A549 (cell line): ENCODE measurements around the gene PTGER1. TPM values are rescaled to one million over a fixed set of nuclear protein-coding genes. Genes with fewer than 3 reads are reported as not detected.

Experiments used
- ATAC-seq, 2 experiments: fragments of 200-7000 bp in 1 of 2; fragments of >200 bp in 1 of 2; cut with Nextera tagmentation in 1 of 2; cut with Tn5 transposase in 1 of 2; 3 replicates each; pipeline versions ENCODE4 v1.8.0 to v1.9.1; 2018 to 2020; ENCODE audit warnings: mild to moderate bottlenecking in 1 of 2, moderate library complexity in 1 of 2
- CTCF ChIA-PET: fragments of 300-600 bp; sonication (Branson Sonifier 250); formaldehyde crosslinking; extraction: SDS; loops from one replicate; lab custom pipeline; 2021; ENCODE audit warnings: antibody characterized with exemption, inconsistent platforms; lab: Yijun Ruan, JAX
- POLR2A ChIA-PET: fragments of 350-600 bp; formaldehyde crosslinking; extraction: SDS; loops from one replicate; lab custom pipeline; 2021; ENCODE audit warnings: antibody characterized with exemption, inconsistent platforms; lab: Yijun Ruan, JAX
- DNase-seq, 2 experiments: peaks; one replicate each; pipeline versions ENCODE4 v3.0.0 to v3.0.0-alpha.2; 2011 to 2016; ENCODE audit warnings: low read depth in 1 of 2, low spot score in 1 of 2
- FAIRE-seq: peaks from 2 replicates; lab custom pipeline; 2011; peaks lifted over from hg19 to GRCh38; lab: Jason Lieb, UNC
- H3K27ac ChIP-seq, 2 experiments: fragments of >200 bp; sonication (Bioruptor Twin); formaldehyde crosslinking; 3 replicates each; pipeline ENCODE4 v1.5.1; 2016 to 2017
- H3K4me1 ChIP-seq: fragments of >200 bp; sonication (Bioruptor Twin); formaldehyde crosslinking; 3 replicates; pipeline ENCODE4 v1.6.1; 2016
- H3K4me2 ChIP-seq: fragments of >200 bp; sonication (Bioruptor Twin); formaldehyde crosslinking; 3 replicates; pipeline ENCODE4 v1.6.1; 2016
- H3K4me3 ChIP-seq: fragments of >200 bp; sonication (Bioruptor Twin); formaldehyde crosslinking; 3 replicates; pipeline ENCODE4 v1.5.1; 2016
- H3K9me3 ChIP-seq: fragments of >200 bp; sonication (Bioruptor Twin); formaldehyde crosslinking; 3 replicates; pipeline ENCODE4 v1.6.1; 2016
- ATOH8 ChIP-seq: fragments of 250-450 bp; sonication (Bioruptor Pico); IDR thresholded peaks from 2 replicates; pipeline ENCODE4 v1.5.0; 2020; ENCODE audit warnings: low read depth, mild to moderate bottlenecking, moderate library complexity
- CEBPB ChIP-seq, 2 experiments: fragments of >200 bp in 1 of 2; sonication (Bioruptor Twin) in 1 of 2; formaldehyde crosslinking in 1 of 2; IDR thresholded peaks; 2 replicates each; pipeline ENCODE4 v1.6.1; 2012 to 2016
- CHD2 ChIP-seq: fragments of 150-350 bp; IDR thresholded peaks from 2 replicates; pipeline ENCODE4 v1.6.1; 2014; ENCODE audit warnings: low read length; ENCODE audit not compliant: partially characterized antibody
- CTCF ChIP-seq: fragments of >200 bp; sonication (Bioruptor Twin); formaldehyde crosslinking; IDR thresholded peaks from 3 replicates; pipeline ENCODE4 v1.5.1; 2016
- EHMT2 ChIP-seq: fragments of 200-600 bp; sonication (generic); IDR thresholded peaks from 2 replicates; pipeline ENCODE4 v1.6.1; 2016; ENCODE audit warnings: antibody characterized with exemption, low read depth, mild to moderate bottlenecking, moderate library complexity
- EP300 ChIP-seq, 2 experiments: fragments of >200 bp; sonication (Bioruptor Twin); formaldehyde crosslinking; IDR thresholded peaks; 2 replicates in 1 of 2; 3 replicates in 1 of 2; pipeline ENCODE4 v1.6.1; 2016 to 2017
- ESRRA ChIP-seq: fragments of 150-350 bp; IDR thresholded peaks from 2 replicates; pipeline ENCODE4 v1.6.1; 2014; ENCODE audit warnings: mild to moderate bottlenecking, low read length, borderline replicate concordance
- FOSB ChIP-seq: fragments of 250-450 bp; sonication (Bioruptor Pico); IDR thresholded peaks from 2 replicates; pipeline ENCODE4 v1.5.0; 2020; ENCODE audit warnings: mild to moderate bottlenecking, moderate library complexity
- FOXS1 ChIP-seq: fragments of 250-450 bp; sonication (Bioruptor Pico); IDR thresholded peaks from 2 replicates; pipeline ENCODE4 v1.5.0; 2020; ENCODE audit warnings: mild to moderate bottlenecking, moderate library complexity
- GATA3 ChIP-seq: IDR thresholded peaks from 2 replicates; pipeline ENCODE4 v1.6.1; 2012; ENCODE audit warnings: borderline replicate concordance
- HOXB13 ChIP-seq: fragments of 250-450 bp; sonication (Bioruptor Pico); IDR thresholded peaks from 2 replicates; pipeline ENCODE4 v1.5.0; 2020; ENCODE audit warnings: low read depth, mild to moderate bottlenecking, moderate library complexity
- JUN ChIP-seq, 2 experiments: fragments of >200 bp; sonication (Bioruptor Twin); formaldehyde crosslinking; IDR thresholded peaks; 2 replicates in 1 of 2; 3 replicates in 1 of 2; pipeline ENCODE4 v1.6.1; 2016 to 2017
- JUNB ChIP-seq: fragments of >200 bp; sonication (Bioruptor Twin); formaldehyde crosslinking; IDR thresholded peaks from 2 replicates; pipeline ENCODE4 v1.6.1; 2016
- MAFK ChIP-seq: fragments of 450-650 bp; IDR thresholded peaks from 2 replicates; pipeline ENCODE4 v1.6.1; 2014; ENCODE audit not compliant: partially characterized antibody
- MAZ ChIP-seq: fragments of 150-350 bp; IDR thresholded peaks from 2 replicates; pipeline ENCODE4 v1.6.1; 2014; ENCODE audit warnings: antibody characterized with exemption, low read depth, low read length, borderline replicate concordance
- MYC ChIP-seq: IDR thresholded peaks from 2 replicates; pipeline ENCODE4 v1.6.1; 2012; ENCODE audit warnings: mild to moderate bottlenecking, inconsistent platforms, low read length, improper control_type of control experiment, borderline replicate concordance
- NPAS2 ChIP-seq: fragments of 250-450 bp; sonication (Bioruptor Pico); IDR thresholded peaks from 2 replicates; pipeline ENCODE4 v1.8.0; 2022; ENCODE audit warnings: mild to moderate bottlenecking, moderate library complexity, borderline replicate concordance
- RAD21 ChIP-seq, 2 experiments: fragments of >200 bp in 1 of 2; sonication (Bioruptor Twin) in 1 of 2; formaldehyde crosslinking in 1 of 2; IDR thresholded peaks in 1 of 2; conservative IDR thresholded peaks in 1 of 2; 2 replicates in 1 of 2; 3 replicates in 1 of 2; pipeline ENCODE4 v1.6.1; 2012 to 2018; ENCODE audit warnings: inconsistent platforms in 1 of 2
- RARB ChIP-seq: fragments of 250-450 bp; sonication (Bioruptor Pico); IDR thresholded peaks from 2 replicates; pipeline ENCODE4 v1.8.0; 2021; ENCODE audit warnings: mild to moderate bottlenecking, moderate library complexity
- REST ChIP-seq: fragments of 200-600 bp; sonication (generic); IDR thresholded peaks from 2 replicates; pipeline ENCODE4 v1.6.1; 2016; ENCODE audit warnings: antibody characterized with exemption, mild to moderate bottlenecking, moderate library complexity
- SMC3 ChIP-seq: fragments of >200 bp; sonication (Bioruptor Twin); formaldehyde crosslinking; IDR thresholded peaks from 3 replicates; pipeline ENCODE4 v1.6.1; 2018; ENCODE audit warnings: inconsistent platforms
- SREBF2 ChIP-seq: fragments of 450-650 bp; IDR thresholded peaks from 2 replicates; pipeline ENCODE4 v1.6.1; 2014; ENCODE audit warnings: mild to moderate bottlenecking, moderate library complexity
- TP53 ChIP-seq: fragments of 250-450 bp; sonication (Bioruptor Pico); IDR thresholded peaks from 2 replicates; pipeline ENCODE4 v1.5.0; 2021; ENCODE audit warnings: mild to moderate bottlenecking, moderate library complexity
- ZFP36 ChIP-seq: fragments of 450-650 bp; IDR thresholded peaks from 2 replicates; pipeline ENCODE4 v1.6.1; 2014; ENCODE audit warnings: borderline replicate concordance; ENCODE audit not compliant: partially characterized antibody
- WGBS: methylation state at CpG from one replicate; pipeline ENCODE4 v1.1.6; 2017; ENCODE audit errors: missing lambda C conversion rate; 5-methylcytosine and 5-hydroxymethylcytosine counted together
- polyA plus RNA-seq, 4 experiments: library from polyadenylated mRNA; depleted of rRNA in 3 of 4; stranded (reverse); fragments of >200 nt; fragmentation: RNase III in 1 of 4; extraction: RNeasy Plus Mini Kit Qiagen cat#74134 plus additional on column Dnase treatment in 1 of 4; gene quantifications; 2 replicates in 3 of 4; 3 replicates in 1 of 4; pipeline ENCODE4 v1.2.3, GENCODE V29; 2011 to 2017
- TF ChIP-seq, protein P1 (sequence below): fragments of >200 bp; sonication (Bioruptor Twin); formaldehyde crosslinking; IDR thresholded peaks from 2 replicates; pipeline ENCODE4 v1.6.1; 2016
- TF ChIP-seq, protein P2 (sequence below): fragments of 150-350 bp; IDR thresholded peaks from 2 replicates; pipeline ENCODE4 v1.6.1; 2014; ENCODE audit warnings: low read depth, mild to moderate bottlenecking, low read length
- TF ChIP-seq, protein P3 (sequence below): fragments of 250-450 bp; sonication (Bioruptor Pico); IDR thresholded peaks from 2 replicates; pipeline ENCODE4 v1.5.0; 2021; ENCODE audit warnings: mild to moderate bottlenecking, moderate library complexity, borderline replicate concordance
- TF ChIP-seq, protein P4 (sequence below): IDR thresholded peaks from 2 replicates; pipeline ENCODE4 v1.6.1; 2012; ENCODE audit warnings: low read depth, borderline replicate concordance

PTGER1 gene
- polyA plus RNA-seq, 2 of the 4 experiments (the other 2 are of a cell fraction) = 0.06 to 0.17 TPM

- H3K27ac ChIP-seq = peak overlapping the region; percentile 94 to 100
- WGBS = 48% methylated on average over 11 of the region's 11 CpGs
- ATAC-seq (no peak), DNase-seq (peak in 1 of 2 experiments; percentile 55), FAIRE-seq (no peak)
- no peak overlapping the region for H3K4me3 ChIP-seq
- POLR2A ChIA-PET = interaction anchor here (1.5 kb wide), 1 partner anchor 16 kb away, joined by 10 read pairs; the partner anchor contains the start of gene DNAJB1
- TF ChIP-seq ATOH8 (CRISPR knock-in tag) = no peak
- no peak for TF ChIP-seq CHD2
- TF ChIP-seq EHMT2 = no peak
- peak; percentile 38 to 52; a peak in 2 of 5 replicates for TF ChIP-seq JUN (IDR thresholded peaks at IDR 0.05)
- TF ChIP-seq, protein P1, sequence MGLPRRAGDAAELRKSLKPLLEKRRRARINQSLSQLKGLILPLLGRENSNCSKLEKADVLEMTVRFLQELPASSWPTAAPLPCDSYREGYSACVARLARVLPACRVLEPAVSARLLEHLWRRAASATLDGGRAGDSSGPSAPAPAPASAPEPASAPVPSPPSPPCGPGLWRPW = peak; percentile 50; the same call in 1 of the 2 replicates
- TF ChIP-seq EP300 (IDR thresholded peaks at IDR 0.05) = peak in 1 of 2 experiments; percentile 71; a peak in 2 of 5 replicates
- no peak for TF ChIP-seq HOXB13 (CRISPR knock-in tag)
- TF ChIP-seq GATA3 = no peak
- TF ChIP-seq MYC = no peak
- TF ChIP-seq, protein P2, sequence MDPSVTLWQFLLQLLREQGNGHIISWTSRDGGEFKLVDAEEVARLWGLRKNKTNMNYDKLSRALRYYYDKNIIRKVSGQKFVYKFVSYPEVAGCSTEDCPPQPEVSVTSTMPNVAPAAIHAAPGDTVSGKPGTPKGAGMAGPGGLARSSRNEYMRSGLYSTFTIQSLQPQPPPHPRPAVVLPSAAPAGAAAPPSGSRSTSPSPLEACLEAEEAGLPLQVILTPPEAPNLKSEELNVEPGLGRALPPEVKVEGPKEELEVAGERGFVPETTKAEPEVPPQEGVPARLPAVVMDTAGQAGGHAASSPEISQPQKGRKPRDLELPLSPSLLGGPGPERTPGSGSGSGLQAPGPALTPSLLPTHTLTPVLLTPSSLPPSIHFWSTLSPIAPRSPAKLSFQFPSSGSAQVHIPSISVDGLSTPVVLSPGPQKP = no peak
- TF ChIP-seq, protein P3, sequence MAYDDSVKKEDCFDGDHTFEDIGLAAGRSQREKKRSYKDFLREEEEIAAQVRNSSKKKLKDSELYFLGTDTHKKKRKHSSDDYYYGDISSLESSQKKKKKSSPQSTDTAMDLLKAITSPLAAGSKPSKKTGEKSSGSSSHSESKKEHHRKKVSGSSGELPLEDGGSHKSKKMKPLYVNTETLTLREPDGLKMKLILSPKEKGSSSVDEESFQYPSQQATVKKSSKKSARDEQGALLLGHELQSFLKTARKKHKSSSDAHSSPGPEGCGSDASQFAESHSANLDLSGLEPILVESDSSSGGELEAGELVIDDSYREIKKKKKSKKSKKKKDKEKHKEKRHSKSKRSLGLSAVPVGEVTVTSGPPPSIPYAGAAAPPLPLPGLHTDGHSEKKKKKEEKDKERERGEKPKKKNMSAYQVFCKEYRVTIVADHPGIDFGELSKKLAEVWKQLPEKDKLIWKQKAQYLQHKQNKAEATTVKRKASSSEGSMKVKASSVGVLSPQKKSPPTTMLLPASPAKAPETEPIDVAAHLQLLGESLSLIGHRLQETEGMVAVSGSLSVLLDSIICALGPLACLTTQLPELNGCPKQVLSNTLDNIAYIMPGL = no peak
- TF ChIP-seq SREBF2 = no peak
- no peak for TF ChIP-seq ESRRA
- TF ChIP-seq REST = no peak
- peak; percentile 24; the same call in 1 of the 2 replicates for TF ChIP-seq JUNB
- TF ChIP-seq, protein P4, sequence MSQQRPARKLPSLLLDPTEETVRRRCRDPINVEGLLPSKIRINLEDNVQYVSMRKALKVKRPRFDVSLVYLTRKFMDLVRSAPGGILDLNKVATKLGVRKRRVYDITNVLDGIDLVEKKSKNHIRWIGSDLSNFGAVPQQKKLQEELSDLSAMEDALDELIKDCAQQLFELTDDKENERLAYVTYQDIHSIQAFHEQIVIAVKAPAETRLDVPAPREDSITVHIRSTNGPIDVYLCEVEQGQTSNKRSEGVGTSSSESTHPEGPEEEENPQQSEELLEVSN = no peak
- no peak for TF ChIP-seq ZFP36
- TF ChIP-seq MAZ = no peak
- TF ChIP-seq RAD21 (conservative IDR thresholded peaks at IDR 0.05 in 1 of 2, IDR thresholded peaks at IDR 0.05 in 1 of 2) = no peak
- TF ChIP-seq CEBPB (IDR thresholded peaks at IDR 0.05) = peak; percentile 86 to 92
- TF ChIP-seq RARB (CRISPR knock-in tag) = no peak
- TF ChIP-seq MAFK = no peak
- TF ChIP-seq SMC3 = no peak
- TF ChIP-seq FOSB (CRISPR knock-in tag) = no peak
- TF ChIP-seq NPAS2 = no peak
- TF ChIP-seq CTCF = no peak
- no peak for TF ChIP-seq TP53 (CRISPR knock-in tag)
- TF ChIP-seq FOXS1 (CRISPR knock-in tag) = no peak
- H3K4me1 ChIP-seq = peaks cover 55% of the 10 kb centered on the region
- no peaks in the 10 kb centered on the region for H3K9me3 ChIP-seq
- H3K4me2 ChIP-seq = peak overlapping the region; percentile 72
- CTCF ChIA-PET = interaction anchor here (0.6 to 1.3 kb wide), 4 partner anchors 11 to 154 kb away, joined by 3 to 4 read pairs (median 3); no protein-coding TSS in a partner anchor
Observed at GRCh38 chr19:14502334-14503092, 27.4 kb upstream of the PTGER1 start.
